GM12878 (cell line): ENCODE results near the gene ATG14. TPM values are rescaled to one million over a fixed set of nuclear protein-coding genes. Genes with fewer than 3 reads are reported as not detected.

Experiments used
- ATAC-seq: fragments of 200-7000 bp; cut with Tn5 transposase; 3 replicates; pipeline ENCODE4 v1.9.1; 2020; ENCODE audit warnings: mild to moderate bottlenecking, moderate library complexity
- BruUV-seq: library from RNA; stranded (reverse); fragments of 400-500 nt; replicated peaks from 2 replicates; lab custom pipeline; 2021; lab: Mats Ljungman, UMichigan
- CTCF ChIA-PET: fragments of 300-600 bp; sonication (Branson Sonifier 250); formaldehyde crosslinking; extraction: SDS; loops from one replicate; lab custom pipeline; 2021; ENCODE audit warnings: inconsistent platforms; lab: Yijun Ruan, JAX
- POLR2A ChIA-PET: fragments of 350-600 bp; formaldehyde crosslinking; extraction: SDS; loops from one replicate; lab custom pipeline; 2021; ENCODE audit warnings: inconsistent platforms; lab: Charles Lee
- RAD21 ChIA-PET: fragments of 300-600 bp; sonication (Branson Sonifier 250); formaldehyde crosslinking; loops from one replicate; lab custom pipeline; 2023; ENCODE audit warnings: antibody characterized with exemption; ENCODE audit not compliant: unreplicated experiment; lab: Charles Lee
- SMC1A ChIA-PET: fragments of 300-600 bp; sonication (Branson Sonifier 250); formaldehyde crosslinking; loops from one replicate; lab custom pipeline; 2023; ENCODE audit not compliant: unreplicated experiment, uncharacterized antibody; lab: Charles Lee
- DNase-seq: peaks from one replicate; pipeline ENCODE4 v3.0.0-alpha.2; 2011; ENCODE audit warnings: low read depth, low spot score
- FAIRE-seq: peaks from 3 replicates; lab custom pipeline; 2011; peaks lifted over from hg19 to GRCh38; lab: Jason Lieb, UNC
- H2AFZ ChIP-seq: 2 replicates; pipeline ENCODE4 v1.6.0; 2011; ENCODE audit warnings: low read depth, low read length, control low read depth; ENCODE audit not compliant: control insufficient read depth
- H3K27ac ChIP-seq: 2 replicates; pipeline ENCODE4 v1.5.1; 2011; ENCODE audit warnings: control low read depth; ENCODE audit not compliant: control insufficient read depth, insufficient read depth
- H3K27me3 ChIP-seq, 2 experiments: replicated peaks in 1 of 2; 2 replicates each; pipeline versions ENCODE4 v1.6.0 to v1.6.1; 2011; ENCODE audit warnings: low read length in 1 of 2; ENCODE audit not compliant: control insufficient read depth in 2 of 2, insufficient read depth in 2 of 2
- H3K36me3 ChIP-seq, 2 experiments: 2 replicates each; pipeline ENCODE4 v1.5.1; 2011; ENCODE audit warnings: low read length in 1 of 2; ENCODE audit not compliant: control insufficient read depth in 2 of 2, insufficient read depth in 2 of 2
- H3K4me1 ChIP-seq: 2 replicates; pipeline ENCODE4 v1.6.1; 2011; ENCODE audit warnings: mild to moderate bottlenecking, low read length, moderate library complexity, mixed read lengths; ENCODE audit not compliant: control insufficient read depth, insufficient read depth
- H3K4me2 ChIP-seq: 2 replicates; pipeline ENCODE4 v1.6.0; 2011; ENCODE audit warnings: control low read depth; ENCODE audit not compliant: control insufficient read depth, insufficient read depth
- H3K4me3 ChIP-seq: fragments of 200-600 bp; sonication (generic); 2 replicates; pipeline ENCODE4 v1.5.1; 2016
- H3K79me2 ChIP-seq: 2 replicates; pipeline ENCODE4 v1.6.0; 2011; ENCODE audit warnings: low read length; ENCODE audit not compliant: control insufficient read depth, insufficient read depth
- H3K9ac ChIP-seq: 2 replicates; pipeline ENCODE4 v1.8.0; 2011; ENCODE audit warnings: low read length, control low read depth, mixed read lengths; ENCODE audit not compliant: control insufficient read depth, insufficient read depth
- H3K9me3 ChIP-seq: replicated peaks from 3 replicates; pipeline ENCODE4 v1.5.1; 2011; ENCODE audit warnings: mild to moderate bottlenecking, low read length; ENCODE audit not compliant: control insufficient read depth, insufficient read depth
- H4K20me1 ChIP-seq: 2 replicates; pipeline ENCODE4 v1.6.0; 2011; ENCODE audit not compliant: control insufficient read depth, insufficient read depth
- CHD1 ChIP-seq: IDR thresholded peaks from 2 replicates; pipeline ENCODE4 v1.6.1; 2012; ENCODE audit warnings: low read depth, low read length, improper control_type of control experiment
- CREB1 ChIP-seq: IDR thresholded peaks from 2 replicates; pipeline ENCODE4 v1.6.1; 2012; ENCODE audit warnings: low read depth, mild to moderate bottlenecking, inconsistent platforms
- ESRRA ChIP-seq: IDR thresholded peaks from 2 replicates; pipeline ENCODE4 v1.6.1; 2012; ENCODE audit warnings: mild to moderate bottlenecking, low read length, improper control_type of control experiment
- FOXK2 ChIP-seq: fragments of 450-650 bp; IDR thresholded peaks from 2 replicates; pipeline ENCODE4 v1.6.1; 2017; ENCODE audit warnings: mild to moderate bottlenecking, moderate library complexity
- GABPA ChIP-seq: IDR thresholded peaks from 2 replicates; pipeline ENCODE4 v1.6.1; 2014; ENCODE audit warnings: antibody characterized with exemption, low read depth, mild to moderate bottlenecking, inconsistent platforms
- MYB ChIP-seq: fragments of 150-350 bp; IDR thresholded peaks from 2 replicates; pipeline ENCODE4 v1.6.1; 2014; ENCODE audit warnings: mild to moderate bottlenecking, low read depth, low read length, borderline replicate concordance
- MYC ChIP-seq: IDR thresholded peaks from 2 replicates; pipeline ENCODE4 v1.6.1; 2011; ENCODE audit warnings: mild to moderate bottlenecking, low read length, moderate library complexity, inconsistent platforms; ENCODE audit not compliant: insufficient read depth, insufficient replicate concordance, insufficient read length, severe bottlenecking
- RELB ChIP-seq: fragments of 450-650 bp; IDR thresholded peaks from 2 replicates; pipeline ENCODE4 v1.6.1; 2017; ENCODE audit warnings: low read depth, mild to moderate bottlenecking, moderate library complexity
- TBL1XR1 ChIP-seq: IDR thresholded peaks from 2 replicates; pipeline ENCODE4 v1.6.1; 2012; ENCODE audit warnings: low read depth, low read length, improper control_type of control experiment
- USF1 ChIP-seq: IDR thresholded peaks from 2 replicates; pipeline ENCODE4 v1.6.1; 2011; ENCODE audit warnings: borderline replicate concordance, low read depth, mild to moderate bottlenecking, moderate library complexity, mixed read lengths, low read length; ENCODE audit not compliant: insufficient read depth; ENCODE audit errors: extremely low read length
- YBX1 ChIP-seq: fragments of 450-650 bp; IDR thresholded peaks from 2 replicates; pipeline ENCODE4 v1.6.1; 2016; ENCODE audit warnings: antibody characterized with exemption
- WGBS: methylation state at CpG from one replicate; pipeline ENCODE4 v1.1.6; 2016; ENCODE audit warnings: low lambda C conversion rate; ENCODE audit not compliant: insufficient replicate concordance, insufficient coverage; ENCODE audit errors: missing lambda C conversion rate; 5-methylcytosine and 5-hydroxymethylcytosine counted together
- in situ Hi-C: fragments of 300-500 bp; cut with MboI; formaldehyde crosslinking; loops from 9 replicates; pipeline ENCODE4 v1.14.3; 2018; ENCODE audit warnings: mixed read lengths
- intact Hi-C: fragments of 100-400 bp; cut with micrococcal nuclease; formaldehyde crosslinking; loops from one replicate; pipeline ENCODE4 v1.14.2; 2022; ENCODE audit not compliant: unreplicated experiment
- polyA plus RNA-seq, 11 experiments: library from polyadenylated mRNA; depleted of rRNA in 4 of 11; unstranded in 6 of 11; stranded (reverse) in 5 of 11; fragments of >200 nt; fragmentation: Nextera tagmentation in 4 of 11; fragmentation: Illumina TruSeq in 1 of 11; extraction: Ambion mirVana in 4 of 11; extraction: Trizol in 1 of 11; gene quantifications; 1 replicate in 1 of 11; 2 replicates in 10 of 11; pipeline versions ENCODE4 v1.2.1 to v1.2.3, GENCODE V29; 2011 to 2016; ENCODE audit warnings: inconsistent platforms in 2 of 11, missing spikeins in 2 of 11, low read depth in 1 of 11
- total RNA-seq, 4 experiments: library from RNA; depleted of rRNA in 3 of 4; stranded (reverse); fragments of >200 nt in 3 of 4; fragmentation: Illumina TruSeq in 1 of 4; extraction: Trizol in 1 of 4; gene quantifications; 2 replicates each; pipeline versions ENCODE4 v1.2.1 to v1.2.3, GENCODE V29; 2013 to 2021
- TF ChIP-seq, protein P1 (sequence below): IDR thresholded peaks from 2 replicates; pipeline ENCODE4 v1.6.1; 2011; ENCODE audit warnings: low read depth, low read length, improper control_type of control experiment, borderline replicate concordance
- TF ChIP-seq, protein P2 (sequence below): fragments of 150-350 bp; IDR thresholded peaks from 2 replicates; pipeline ENCODE4 v1.6.1; 2016; ENCODE audit warnings: low read depth, low read length
- TF ChIP-seq, protein P3 (sequence below): fragments of 450-650 bp; IDR thresholded peaks from 2 replicates; pipeline ENCODE4 v1.6.1; 2018; ENCODE audit warnings: mild to moderate bottlenecking, low read depth, moderate library complexity; ENCODE audit not compliant: partially characterized antibody

ATG14 gene
- total and polyA plus RNA-seq, 10 of the 15 experiments (the other 5 are each of a cell fraction or from before 2014, with no cell fraction given), result 1.1 to 6.4 (median 5.0) TPM

DNA sequence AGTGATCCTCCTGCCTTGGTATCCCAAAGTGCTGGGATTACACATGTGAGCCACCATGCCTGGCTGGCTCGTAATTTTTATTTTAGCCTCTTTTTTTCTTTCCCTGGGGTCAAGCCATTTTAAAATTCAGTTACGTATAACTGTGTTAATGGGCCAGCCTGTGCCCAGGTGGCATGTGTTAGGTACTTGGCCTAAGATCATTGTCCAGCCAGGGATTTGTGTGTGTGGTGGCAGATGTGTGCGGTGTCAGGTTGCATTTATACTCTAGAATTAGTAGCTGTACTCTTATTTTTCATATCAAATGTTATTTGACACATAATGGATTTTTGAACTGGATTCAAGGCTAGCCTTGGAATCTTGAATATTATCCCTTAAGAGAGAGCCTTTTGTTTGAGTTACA, 71.1 kb downstream of the ATG14 start:
- Histone ChIP-seq H3K79me2 (peaks cover 17% of the 10 kb centered on the region), H3K36me3 (no peaks in the 10 kb centered on the region), H3K27me3 (no peaks in the 10 kb centered on the region), H3K4me1 (peaks cover 11% of the 10 kb centered on the region), H3K9ac (no peak overlapping the region), H4K20me1 (no peaks in the 10 kb centered on the region), H3K4me3 (no peak overlapping the region), H3K9me3 (no peaks in the 10 kb centered on the region), H2AFZ (no peak overlapping the region), H3K4me2 (no peak overlapping the region), H3K27ac (no peak overlapping the region)
- ChIA-PET CTCF (interaction anchor here (0.9 to 3.0 kb wide), 5 partner anchors 14 to 70 kb away, joined by 3 to 13 read pairs (median 3); no protein-coding TSS in a partner anchor), POLR2A (no interaction called here), RAD21 (interaction anchor here (1.6 kb wide), 1 partner anchor 14 kb away, joined by 7 read pairs; no protein-coding TSS in a partner anchor), SMC1A (interaction anchor here (0.5 to 1.8 kb wide), 3 partner anchors 14 to 70 kb away, joined by 3 to 7 read pairs (median 4); no protein-coding TSS in a partner anchor)
- FAIRE-seq (no peak), ATAC-seq (no peak), DNase-seq (no peak)
- TF ChIP-seq ESRRA, result no peak
- no peak for TF ChIP-seq YBX1
- no peak for TF ChIP-seq FOXK2
- TF ChIP-seq RELB, result no peak
- TF ChIP-seq, protein P1, sequence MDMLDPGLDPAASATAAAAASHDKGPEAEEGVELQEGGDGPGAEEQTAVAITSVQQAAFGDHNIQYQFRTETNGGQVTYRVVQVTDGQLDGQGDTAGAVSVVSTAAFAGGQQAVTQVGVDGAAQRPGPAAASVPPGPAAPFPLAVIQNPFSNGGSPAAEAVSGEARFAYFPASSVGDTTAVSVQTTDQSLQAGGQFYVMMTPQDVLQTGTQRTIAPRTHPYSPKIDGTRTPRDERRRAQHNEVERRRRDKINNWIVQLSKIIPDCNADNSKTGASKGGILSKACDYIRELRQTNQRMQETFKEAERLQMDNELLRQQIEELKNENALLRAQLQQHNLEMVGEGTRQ, result no peak
- TF ChIP-seq, protein P2, sequence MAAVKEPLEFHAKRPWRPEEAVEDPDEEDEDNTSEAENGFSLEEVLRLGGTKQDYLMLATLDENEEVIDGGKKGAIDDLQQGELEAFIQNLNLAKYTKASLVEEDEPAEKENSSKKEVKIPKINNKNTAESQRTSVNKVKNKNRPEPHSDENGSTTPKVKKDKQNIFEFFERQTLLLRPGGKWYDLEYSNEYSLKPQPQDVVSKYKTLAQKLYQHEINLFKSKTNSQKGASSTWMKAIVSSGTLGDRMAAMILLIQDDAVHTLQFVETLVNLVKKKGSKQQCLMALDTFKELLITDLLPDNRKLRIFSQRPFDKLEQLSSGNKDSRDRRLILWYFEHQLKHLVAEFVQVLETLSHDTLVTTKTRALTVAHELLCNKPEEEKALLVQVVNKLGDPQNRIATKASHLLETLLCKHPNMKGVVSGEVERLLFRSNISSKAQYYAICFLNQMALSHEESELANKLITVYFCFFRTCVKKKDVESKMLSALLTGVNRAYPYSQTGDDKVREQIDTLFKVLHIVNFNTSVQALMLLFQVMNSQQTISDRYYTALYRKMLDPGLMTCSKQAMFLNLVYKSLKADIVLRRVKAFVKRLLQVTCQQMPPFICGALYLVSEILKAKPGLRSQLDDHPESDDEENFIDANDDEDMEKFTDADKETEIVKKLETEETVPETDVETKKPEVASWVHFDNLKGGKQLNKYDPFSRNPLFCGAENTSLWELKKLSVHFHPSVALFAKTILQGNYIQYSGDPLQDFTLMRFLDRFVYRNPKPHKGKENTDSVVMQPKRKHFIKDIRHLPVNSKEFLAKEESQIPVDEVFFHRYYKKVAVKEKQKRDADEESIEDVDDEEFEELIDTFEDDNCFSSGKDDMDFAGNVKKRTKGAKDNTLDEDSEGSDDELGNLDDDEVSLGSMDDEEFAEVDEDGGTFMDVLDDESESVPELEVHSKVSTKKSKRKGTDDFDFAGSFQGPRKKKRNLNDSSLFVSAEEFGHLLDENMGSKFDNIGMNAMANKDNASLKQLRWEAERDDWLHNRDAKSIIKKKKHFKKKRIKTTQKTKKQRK, result no peak
- TF ChIP-seq, protein P3, sequence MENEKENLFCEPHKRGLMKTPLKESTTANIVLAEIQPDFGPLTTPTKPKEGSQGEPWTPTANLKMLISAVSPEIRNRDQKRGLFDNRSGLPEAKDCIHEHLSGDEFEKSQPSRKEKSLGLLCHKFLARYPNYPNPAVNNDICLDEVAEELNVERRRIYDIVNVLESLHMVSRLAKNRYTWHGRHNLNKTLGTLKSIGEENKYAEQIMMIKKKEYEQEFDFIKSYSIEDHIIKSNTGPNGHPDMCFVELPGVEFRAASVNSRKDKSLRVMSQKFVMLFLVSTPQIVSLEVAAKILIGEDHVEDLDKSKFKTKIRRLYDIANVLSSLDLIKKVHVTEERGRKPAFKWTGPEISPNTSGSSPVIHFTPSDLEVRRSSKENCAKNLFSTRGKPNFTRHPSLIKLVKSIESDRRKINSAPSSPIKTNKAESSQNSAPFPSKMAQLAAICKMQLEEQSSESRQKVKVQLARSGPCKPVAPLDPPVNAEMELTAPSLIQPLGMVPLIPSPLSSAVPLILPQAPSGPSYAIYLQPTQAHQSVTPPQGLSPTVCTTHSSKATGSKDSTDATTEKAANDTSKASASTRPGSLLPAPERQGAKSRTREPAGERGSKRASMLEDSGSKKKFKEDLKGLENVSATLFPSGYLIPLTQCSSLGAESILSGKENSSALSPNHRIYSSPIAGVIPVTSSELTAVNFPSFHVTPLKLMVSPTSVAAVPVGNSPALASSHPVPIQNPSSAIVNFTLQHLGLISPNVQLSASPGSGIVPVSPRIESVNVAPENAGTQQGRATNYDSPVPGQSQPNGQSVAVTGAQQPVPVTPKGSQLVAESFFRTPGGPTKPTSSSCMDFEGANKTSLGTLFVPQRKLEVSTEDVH, result no peak
- TF ChIP-seq MYB, result no peak
- TF ChIP-seq CHD1, result no peak
- TF ChIP-seq MYC, result no peak
- TF ChIP-seq CREB1, result no peak
- TF ChIP-seq USF1, result no peak
- TF ChIP-seq TBL1XR1, result no peak
- no peak for TF ChIP-seq GABPA
- 98% methylated on average over 3 of the region's 3 CpGs for WGBS
- in situ Hi-C loops, result no loop called here
- intact Hi-C loops, result no loop called here
- BruUV-seq, result no TSS peak
